ENCODE data around the gene UNC5CL.

UNC5CL gene

DNA sequence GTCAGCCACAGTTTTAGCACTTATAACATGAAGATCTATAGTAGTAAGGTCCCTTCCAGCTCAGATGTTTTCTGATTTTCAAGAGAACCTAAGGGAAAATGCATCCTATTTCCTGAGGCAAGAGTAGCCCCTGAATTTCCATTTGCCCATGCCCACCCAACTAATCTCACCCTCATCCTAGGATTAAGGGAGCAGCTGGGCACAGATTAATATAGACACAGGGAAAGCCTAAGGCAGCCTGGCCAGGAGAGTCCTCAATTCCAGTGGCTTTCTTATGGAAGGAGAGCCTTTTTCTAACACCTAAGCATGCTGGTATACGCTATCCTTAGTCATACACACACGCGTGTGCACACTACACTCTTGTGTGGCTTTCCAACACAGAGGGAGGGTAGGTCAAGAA is 15.5 kb upstream of the UNC5CL start:
- Histone ChIP-seq H3K79me2 (no peaks in the 10 kb centered on the region), H2AFZ (no peak overlapping the region), H3K9ac (no peak overlapping the region), H3K36me3 (ENCODE audit: control insufficient read depth, insufficient read depth, low read length) (no peaks in the 10 kb centered on the region), H3K4me1 (peaks cover 13% of the 10 kb centered on the region), H3K9me3 (ENCODE audit: control insufficient read depth, low read length) (no peaks in the 10 kb centered on the region), H3K27me3 (ENCODE audit: control insufficient read depth, insufficient read depth, low read length) (no peaks in the 10 kb centered on the region), H3K4me3 (ENCODE audit: low read depth, low read length) (no peak overlapping the region), H3K27ac (no peak overlapping the region), H3K4me2 (ENCODE audit: low read length) (no peak overlapping the region)
- TF ChIP-seq CTCF (IDR thresholded peaks at IDR 0.05), result no peak

- no peaks in the 10 kb centered on the region for H3K36me3 ChIP-seq (ENCODE audit: control insufficient read depth, insufficient read depth, low read length)
- H2AFZ ChIP-seq, result no peak within 1 kb of the TSS
- peaks cover under 1% of the 10 kb centered on the region for H3K4me1 ChIP-seq
- H3K9me3 ChIP-seq (ENCODE audit: control insufficient read depth, low read length), result no peaks in the 10 kb centered on the region
- H3K4me2 ChIP-seq (ENCODE audit: low read length), result no peak within 1 kb of the TSS
- H3K9ac ChIP-seq, result no peak within 1 kb of the TSS
- no peak within 1 kb of the TSS for H3K27ac ChIP-seq
- H3K79me2 ChIP-seq, result no peaks in the 10 kb centered on the region
- no peak for TF ChIP-seq CTCF (IDR thresholded peaks at IDR 0.05)
- H3K4me3 ChIP-seq (ENCODE audit: low read depth, low read length), result no peak within 1 kb of the TSS
- no peaks in the 10 kb centered on the region for H3K27me3 ChIP-seq (ENCODE audit: control insufficient read depth, insufficient read depth, low read length)
These were observed 14.0 kb upstream of the UNC5CL start, which contains the start of gene APOBEC2 for GRCh38 chr6:41053041-41053440. Gene APOBEC2 (plus strand): TSS chr6:41053202. CDS start chr6:41053348, 146 bp downstream.

GRCh38 chr6:41051873-41052272 is 12.9 kb upstream of the UNC5CL start:
- H3K4me3 ChIP-seq (ENCODE audit: low read depth, low read length), result no peak overlapping the region
- TF ChIP-seq CTCF (IDR thresholded peaks at IDR 0.05), result no peak
- H3K9ac ChIP-seq, result no peak overlapping the region
- no peak overlapping the region for H3K4me2 ChIP-seq (ENCODE audit: low read length)
- no peak overlapping the region for H3K27ac ChIP-seq
- H2AFZ ChIP-seq, result no peak overlapping the region
- H3K9me3 ChIP-seq (ENCODE audit: control insufficient read depth, low read length), result no peaks in the 10 kb centered on the region
- no peaks in the 10 kb centered on the region for H3K79me2 ChIP-seq
- H3K27me3 ChIP-seq (ENCODE audit: control insufficient read depth, insufficient read depth, low read length), result no peaks in the 10 kb centered on the region
- H3K36me3 ChIP-seq (ENCODE audit: control insufficient read depth, insufficient read depth, low read length), result no peaks in the 10 kb centered on the region
- no peaks in the 10 kb centered on the region for H3K4me1 ChIP-seq

DNA sequence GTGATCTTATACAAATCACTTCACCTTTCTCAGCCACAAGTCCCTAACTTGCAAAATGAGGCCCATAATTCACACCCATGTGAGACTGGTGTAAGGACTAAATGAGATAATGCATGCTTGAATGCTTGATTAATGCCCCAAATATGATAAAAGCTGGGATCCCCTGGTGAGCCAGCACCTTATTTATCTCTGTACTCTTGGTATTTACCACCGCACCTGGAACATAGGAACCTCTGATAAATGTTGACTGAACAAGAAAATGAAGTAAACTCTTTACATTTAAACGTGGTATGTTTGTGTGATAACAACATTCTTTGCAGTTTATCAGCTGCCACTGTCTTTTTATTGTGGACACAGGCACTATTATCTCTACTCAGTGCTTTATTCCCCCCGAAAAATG is 11.5 kb upstream of the UNC5CL start:
- Histone ChIP-seq H3K4me3 (ENCODE audit: low read depth, low read length) (no peak overlapping the region), H3K4me1 (no peaks in the 10 kb centered on the region), H3K27ac (no peak overlapping the region), H3K36me3 (ENCODE audit: control insufficient read depth, insufficient read depth, low read length) (no peaks in the 10 kb centered on the region), H3K9ac (no peak overlapping the region), H3K9me3 (ENCODE audit: control insufficient read depth, low read length) (no peaks in the 10 kb centered on the region), H2AFZ (no peak overlapping the region), H3K27me3 (ENCODE audit: control insufficient read depth, insufficient read depth, low read length) (no peaks in the 10 kb centered on the region), H3K4me2 (ENCODE audit: low read length) (no peak overlapping the region), H3K79me2 (no peaks in the 10 kb centered on the region)
- no peak for TF ChIP-seq CTCF (IDR thresholded peaks at IDR 0.05)

DNA sequence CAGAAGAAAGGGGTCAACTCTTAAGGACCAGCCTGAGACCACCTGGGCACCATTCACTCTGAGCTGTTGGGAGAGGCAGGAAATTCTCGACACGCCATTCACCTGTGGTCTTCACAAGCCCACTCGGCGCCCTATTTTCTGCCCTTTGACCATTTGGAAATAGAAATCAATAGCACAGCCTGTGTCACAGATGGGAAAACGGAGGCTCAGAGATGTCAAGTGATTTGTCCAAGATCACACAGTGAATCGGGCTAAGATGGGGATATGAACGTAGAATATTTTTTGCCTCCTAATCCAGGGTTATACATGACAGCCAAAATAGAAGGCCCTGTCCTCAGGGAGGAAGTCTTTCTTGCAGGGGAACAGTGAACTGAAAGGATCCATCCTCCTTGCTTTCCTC is 10.9 kb upstream of the UNC5CL start:
- no peaks in the 10 kb centered on the region for H3K36me3 ChIP-seq (ENCODE audit: control insufficient read depth, insufficient read depth, low read length)
- no peaks in the 10 kb centered on the region for H3K27me3 ChIP-seq (ENCODE audit: control insufficient read depth, insufficient read depth, low read length)
- H3K9ac ChIP-seq, result no peak overlapping the region
- no peak overlapping the region for H3K27ac ChIP-seq
- H2AFZ ChIP-seq, result no peak overlapping the region
- no peak overlapping the region for H3K4me2 ChIP-seq (ENCODE audit: low read length)
- no peak overlapping the region for H3K4me3 ChIP-seq (ENCODE audit: low read depth, low read length)
- H3K79me2 ChIP-seq, result no peaks in the 10 kb centered on the region
- H3K4me1 ChIP-seq, result no peaks in the 10 kb centered on the region
- no peaks in the 10 kb centered on the region for H3K9me3 ChIP-seq (ENCODE audit: control insufficient read depth, low read length)
- no peak for TF ChIP-seq CTCF (IDR thresholded peaks at IDR 0.05)

Measured in parathyroid adenoma (tissue), 2 donors.